Endothelial cell of umbilical vein (primary cell): ENCODE results near the gene CYP2C18. TPM values are rescaled to one million over a fixed set of nuclear protein-coding genes. Genes with fewer than 3 reads are reported as not detected.
"Not testable (repeated sequence)": the region's sequence is repeated elsewhere in the genome, so short reads cannot be mapped to it uniquely, and the experiment has no call there.

Experiments
- BruUV-seq: library from RNA; stranded (reverse); fragments of 400-500 nt; replicated peaks from 2 replicates; lab custom pipeline; 2021; lab: Mats Ljungman, UMichigan
- CTCF ChIA-PET: fragments of 300-600, 350-600 bp; sonication (Branson Sonifier 250); formaldehyde crosslinking; loops from one replicate; lab custom pipeline; 2021; ENCODE audit warnings: antibody characterized with exemption, inconsistent platforms; lab: Charles Lee
- POLR2A ChIA-PET: fragments of 300-600, 350-600 bp; sonication (Branson Sonifier 250); formaldehyde crosslinking; loops from one replicate; lab custom pipeline; 2021; ENCODE audit warnings: antibody characterized with exemption, inconsistent platforms; lab: Charles Lee
- DNase-seq: peaks from one replicate; pipeline ENCODE4 v3.0.0-alpha.2; 2011; ENCODE audit warnings: low read depth, low spot score
- FAIRE-seq: peaks from 2 replicates; lab custom pipeline; 2011; peaks lifted over from hg19 to GRCh38; lab: Jason Lieb, UNC
- H2AFZ ChIP-seq: 2 replicates; pipeline ENCODE4 v1.6.0; 2012; ENCODE audit warnings: low read depth, low read length, control low read depth, inconsistent platforms
- H3K27ac ChIP-seq: 2 replicates; pipeline ENCODE4 v1.5.1; 2011; ENCODE audit warnings: low read depth, mild to moderate bottlenecking, control low read depth, low read length, moderate library complexity; ENCODE audit not compliant: insufficient read depth
- H3K27me3 ChIP-seq, 2 experiments: 2 replicates each; pipeline versions ENCODE4 v1.6.0 to v1.6.1; 2011; ENCODE audit warnings: low read length in 2 of 2, mixed read lengths in 1 of 2; ENCODE audit not compliant: control insufficient read depth in 2 of 2, insufficient read depth in 2 of 2
- H3K36me3 ChIP-seq, 2 experiments: 2 replicates in 1 of 2; 3 replicates in 1 of 2; pipeline ENCODE4 v1.5.1; 2011; ENCODE audit warnings: low read length in 2 of 2, mild to moderate bottlenecking in 1 of 2, moderate library complexity in 1 of 2; ENCODE audit not compliant: control insufficient read depth in 2 of 2, insufficient read depth in 2 of 2; ENCODE audit errors: extremely low read depth in 1 of 2
- H3K4me1 ChIP-seq: 3 replicates; pipeline ENCODE4 v1.5.1; 2011; ENCODE audit warnings: mild to moderate bottlenecking, low read length; ENCODE audit not compliant: control insufficient read depth, insufficient read depth; ENCODE audit errors: extremely low read depth
- H3K4me2 ChIP-seq: 2 replicates; pipeline ENCODE4 v1.6.1; 2011; ENCODE audit warnings: low read length, control low read depth, mixed read lengths; ENCODE audit not compliant: insufficient read depth
- H3K4me3 ChIP-seq, 3 experiments: fragments of 200-600 bp in 1 of 3; sonication (generic), shearing (Covaris generic) in 1 of 3; replicated peaks in 1 of 3; 2 replicates each; pipeline ENCODE4 v1.5.1; 2011 to 2016; ENCODE audit warnings: control low read depth in 3 of 3, low read length in 3 of 3, mild to moderate bottlenecking in 2 of 3, inconsistent platforms in 1 of 3, low read depth in 1 of 3, moderate library complexity in 1 of 3; ENCODE audit not compliant: insufficient read depth in 1 of 3
- H3K79me2 ChIP-seq: 2 replicates; pipeline ENCODE4 v1.6.0; 2012; ENCODE audit warnings: low read length, inconsistent platforms; ENCODE audit not compliant: control insufficient read depth, insufficient read depth
- H3K9ac ChIP-seq: replicated peaks from 2 replicates; pipeline ENCODE3; 2011; ENCODE audit warnings: low read length, control low read depth; ENCODE audit not compliant: insufficient read depth; ENCODE audit errors: extremely low read depth
- H3K9me1 ChIP-seq: replicated peaks from 3 replicates; pipeline ENCODE4 v1.6.0; 2011; ENCODE audit warnings: mild to moderate bottlenecking, low read length; ENCODE audit not compliant: control insufficient read depth, insufficient read depth; ENCODE audit errors: extremely low read depth
- H3K9me3 ChIP-seq: replicated peaks from 2 replicates; pipeline ENCODE4 v1.5.1; 2012; ENCODE audit warnings: low read length, inconsistent platforms; ENCODE audit not compliant: control insufficient read depth, insufficient read depth
- H4K20me1 ChIP-seq: replicated peaks from 2 replicates; pipeline ENCODE3; 2011; ENCODE audit warnings: mild to moderate bottlenecking, low read length; ENCODE audit not compliant: control insufficient read depth, insufficient read depth; ENCODE audit errors: extremely low read depth
- CTCF ChIP-seq, 2 donors: IDR thresholded peaks; 1 replicate in 1 of 2; 2 replicates in 1 of 2; pipeline ENCODE4 v1.5.1; 2011; ENCODE audit warnings: low read length in 2 of 2, mild to moderate bottlenecking in 2 of 2, moderate library complexity in 2 of 2, control low read depth in 1 of 2, inconsistent platforms in 1 of 2, low read depth in 1 of 2; ENCODE audit not compliant: insufficient read depth in 1 of 2; ENCODE audit errors: extremely low read depth in 1 of 2
- EZH2 ChIP-seq: IDR thresholded peaks from 2 replicates; pipeline ENCODE4 v1.6.1; 2012; ENCODE audit warnings: borderline replicate concordance, low read depth, mild to moderate bottlenecking, moderate library complexity, low read length, inconsistent platforms; ENCODE audit not compliant: severe bottlenecking
- FOS ChIP-seq: IDR thresholded peaks from 2 replicates; pipeline ENCODE4 v1.6.1; 2011; ENCODE audit warnings: mild to moderate bottlenecking, low read length, moderate library complexity, borderline replicate concordance; ENCODE audit not compliant: insufficient read depth
- GATA2 ChIP-seq: IDR thresholded peaks from 2 replicates; pipeline ENCODE4 v1.7.0; 2011; ENCODE audit warnings: low read depth, mild to moderate bottlenecking, moderate library complexity, mixed read lengths, low read length; ENCODE audit not compliant: insufficient read length, insufficient read depth
- JUN ChIP-seq: IDR thresholded peaks from 2 replicates; pipeline ENCODE4 v1.6.1; 2011; ENCODE audit warnings: borderline replicate concordance, low read depth; ENCODE audit not compliant: insufficient read length, insufficient read depth
- MAX ChIP-seq: IDR thresholded peaks from 2 replicates; pipeline ENCODE4 v1.6.1; 2011; ENCODE audit not compliant: insufficient read depth, insufficient read length
- MYC ChIP-seq: IDR thresholded peaks from one replicate; pipeline ENCODE4 v1.6.1; 2011; ENCODE audit warnings: mild to moderate bottlenecking, low read depth, low read length
- POLR2A ChIP-seq: IDR thresholded peaks from 2 replicates; pipeline ENCODE4 v1.6.1; 2012; ENCODE audit warnings: low read depth, mild to moderate bottlenecking, control low read depth, low read length
- POLR2AphosphoS5 ChIP-seq: IDR thresholded peaks from 2 replicates; pipeline ENCODE4 v1.6.1; 2012; ENCODE audit warnings: low read depth, mild to moderate bottlenecking, control low read depth, low read length, moderate library complexity; ENCODE audit not compliant: insufficient read depth
- dilution Hi-C: fragments of 300-500 bp; cut with MboI; formaldehyde crosslinking; loops from one replicate; pipeline ENCODE4 v1.15.0; 2019; ENCODE audit warnings: low sequenced_read_pairs; ENCODE audit not compliant: extremely low pct_ligation_motif_present
- intact Hi-C: fragments of 100-400 bp; cut with micrococcal nuclease; formaldehyde crosslinking; loops from one replicate; pipeline ENCODE4 v1.10.0; 2022
- polyA plus RNA-seq, 4 experiments: library from polyadenylated mRNA; depleted of rRNA in 3 of 4; stranded (reverse) in 3 of 4; unstranded in 1 of 4; fragments of >200 nt; gene quantifications; 2 replicates each; pipeline versions ENCODE4 v1.2.1 to v1.2.3, GENCODE V29; 2011 to 2012; ENCODE audit warnings: missing spikeins in 1 of 4
- total RNA-seq: library from RNA; stranded (reverse); gene quantifications from 2 replicates; pipeline ENCODE4 v1.2.3, GENCODE V29; 2021

Gene CYP2C18
- total and polyA plus RNA-seq, 2 donors (not counting 3 experiments of a cell fraction or from before 2014, with no cell fraction given): not detected

- CTCF ChIA-PET: no interaction called here
- BruUV-seq: no TSS peak
Observed at GRCh38 chr10:94760586-94761178, 77.2 kb downstream of the CYP2C18 start.

GRCh38 chr10:94762393-94762792 lies 78.9 kb downstream of the CYP2C18 start, which contains the start of gene CYP2C19:
TSS of gene CYP2C19 (plus strand) at chr10:94762681. CDS start at chr10:94762706, 25 bp downstream.
- TF ChIP-seq POLR2AphosphoS5 (no peak), JUN (no peak), EZH2 (no peak), FOS (no peak), MYC (no peak), MAX (no peak), GATA2 (no peak), CTCF (IDR thresholded peaks at IDR 0.05; ENCODE audit: extremely low read depth in 1 of 2, insufficient read depth in 1 of 2, low read depth in 1 of 2, low read length in 2 of 2) (no peak), POLR2A (no peak)
- Histone ChIP-seq H3K27ac (no peak within 1 kb of the TSS), H3K4me3 (no peak within 1 kb of the TSS), H3K9me1 (no peaks in the 10 kb centered on the region), H3K36me3 (no peaks in the 10 kb centered on the region), H4K20me1 (no peaks in the 10 kb centered on the region), H3K4me1 (no peaks in the 10 kb centered on the region), H3K9me3 (no peaks in the 10 kb centered on the region), H3K27me3 (no peaks in the 10 kb centered on the region), H3K79me2 (no peaks in the 10 kb centered on the region), H3K9ac (no peak within 1 kb of the TSS), H3K4me2 (no peak within 1 kb of the TSS), H2AFZ (no peak within 1 kb of the TSS)
- intact Hi-C loops (no loop called here), dilution Hi-C loops (no loop called here)
- BruUV-seq: no TSS peak
- FAIRE-seq: no peak
- POLR2A ChIA-PET: no interaction called here
- CTCF ChIA-PET: no interaction called here
- no peak for DNase-seq

More at GRCh38 chr10:94760586-94761178, 77.2 kb downstream of the CYP2C18 start:
- no peak overlapping the region for H3K4me2 ChIP-seq
- no peaks in the 10 kb centered on the region for H3K36me3 ChIP-seq
- no peaks in the 10 kb centered on the region for H3K9me1 ChIP-seq
- H3K79me2 ChIP-seq: no peaks in the 10 kb centered on the region
- H2AFZ ChIP-seq: no peak overlapping the region
- POLR2A ChIA-PET: no interaction called here
- H3K27me3 ChIP-seq: no peaks in the 10 kb centered on the region
- intact Hi-C loops: no loop called here
- H3K4me3 ChIP-seq: no peak overlapping the region
- no peaks in the 10 kb centered on the region for H3K4me1 ChIP-seq
- no peaks in the 10 kb centered on the region for H3K9me3 ChIP-seq
- dilution Hi-C loops: no loop called here
- no peaks in the 10 kb centered on the region for H4K20me1 ChIP-seq
- TF ChIP-seq POLR2AphosphoS5 (no peak), EZH2 (no peak), GATA2 (no peak), MYC (no peak)
- FAIRE-seq (no peak), DNase-seq (no peak)
- no peak overlapping the region for H3K27ac ChIP-seq
- no peak overlapping the region for H3K9ac ChIP-seq

- CTCF ChIA-PET, H3K9me3 ChIP-seq, H3K27me3 ChIP-seq, H3K79me2 ChIP-seq, H3K4me1 ChIP-seq, H3K4me3 ChIP-seq, intact Hi-C loops, FAIRE-seq, BruUV-seq, H3K27ac ChIP-seq, H4K20me1 ChIP-seq, H3K9ac ChIP-seq, H3K9me1 ChIP-seq, H2AFZ ChIP-seq, POLR2A ChIA-PET, dilution Hi-C loops, DNase-seq, H3K4me2 ChIP-seq, H3K36me3 ChIP-seq: not testable (repeated sequence)
Observed at GRCh38 chr10:94775425-94775824, 91.9 kb downstream of the CYP2C18 start.
